PC-3 (cell line): ENCODE results near the gene ABLIM1. TPM values are rescaled to one million over a fixed set of nuclear protein-coding genes. Genes with fewer than 3 reads are reported as not detected.

Source experiments
- ATAC-seq: fragments of 200-7000 bp; cut with Tn5 transposase; 2 replicates; pipeline ENCODE4 v1.9.1; 2020; ENCODE audit warnings: mild to moderate bottlenecking, moderate library complexity
- BruUV-seq: library from RNA; stranded (reverse); fragments of 400-500 nt; replicated peaks from 2 replicates; lab custom pipeline; 2021; lab: Mats Ljungman, UMichigan
- CTCF ChIA-PET: fragments of 300-600 bp; sonication (Branson Sonifier 250); formaldehyde crosslinking; loops from one replicate; lab custom pipeline; 2022; ENCODE audit warnings: antibody characterized with exemption; lab: Charles Lee
- POLR2A ChIA-PET: fragments of 300-600 bp; sonication (Branson Sonifier 250); formaldehyde crosslinking; loops from one replicate; lab custom pipeline; 2022; ENCODE audit warnings: antibody characterized with exemption; ENCODE audit not compliant: unreplicated experiment; lab: Charles Lee
- DNase-seq: peaks from one replicate; pipeline ENCODE4 v3.0.0-alpha.2; 2015
- H2AFZ ChIP-seq: fragments of 300-600 bp; sonication (generic); 2 replicates; pipeline ENCODE4 v1.6.0; 2016; ENCODE audit warnings: antibody characterized with exemption, low read length
- H3F3A ChIP-seq: fragments of 300-600 bp; sonication (generic); one replicate; pipeline ENCODE4 v1.6.0; 2017; ENCODE audit warnings: antibody characterized with exemption, low read length, control low read depth, mild to moderate bottlenecking; ENCODE audit not compliant: unreplicated experiment
- H3K27ac ChIP-seq: fragments of 300-600 bp; sonication (generic); 2 replicates; pipeline ENCODE4 v1.5.1; 2016; ENCODE audit warnings: mild to moderate bottlenecking, low read length
- H3K27me3 ChIP-seq: fragments of 300-600 bp; sonication (generic); 2 replicates; pipeline ENCODE4 v1.6.1; 2016; ENCODE audit warnings: low read length, mixed read lengths
- H3K36me3 ChIP-seq: fragments of 300-600 bp; sonication (generic); 2 replicates; pipeline ENCODE4 v1.6.1; 2016; ENCODE audit warnings: low read depth, mixed run types, low read length, mixed read lengths
- H3K4me1 ChIP-seq: fragments of 300-600 bp; sonication (generic); 2 replicates; pipeline ENCODE4 v1.5.1; 2016; ENCODE audit warnings: low read length; ENCODE audit not compliant: insufficient read depth
- H3K4me2 ChIP-seq: fragments of 300-600 bp; sonication (generic); 2 replicates; pipeline ENCODE4 v1.6.0; 2016; ENCODE audit warnings: low read length
- H3K4me3 ChIP-seq: fragments of 300-600 bp; sonication (generic); 2 replicates; pipeline ENCODE4 v1.5.1; 2016; ENCODE audit warnings: mild to moderate bottlenecking, low read length, mixed read lengths
- H3K79me2 ChIP-seq: fragments of 300-600 bp; sonication (generic); 2 replicates; pipeline ENCODE4 v1.6.1; 2017; ENCODE audit warnings: low read length, mixed read lengths
- H3K9ac ChIP-seq: fragments of 300-600 bp; sonication (generic); 2 replicates; pipeline ENCODE4 v1.6.0; 2016; ENCODE audit warnings: mild to moderate bottlenecking, low read length
- H3K9me2 ChIP-seq: fragments of 300-600 bp; sonication (generic); replicated peaks from 2 replicates; pipeline ENCODE4 v1.6.1; 2016; ENCODE audit warnings: mixed run types, low read length, mixed read lengths
- H3K9me3 ChIP-seq: fragments of 300-600 bp; sonication (generic); 2 replicates; pipeline ENCODE4 v1.6.1; 2016; ENCODE audit warnings: low read length, mixed read lengths
- H4K20me1 ChIP-seq: fragments of 300-600 bp; sonication (generic); 2 replicates; pipeline ENCODE4 v1.6.1; 2016; ENCODE audit warnings: low read length, mixed read lengths
- CTCF ChIP-seq: fragments of 300-600 bp; sonication (generic); conservative IDR thresholded peaks from 2 replicates; pipeline ENCODE4 v1.5.1; 2017; ENCODE audit warnings: antibody characterized with exemption, low read depth, mild to moderate bottlenecking, low read length
- EZH2 ChIP-seq: fragments of 300-600 bp; sonication (generic); IDR thresholded peaks from one replicate; pipeline ENCODE4 v1.6.1; 2017; ENCODE audit warnings: antibody characterized with exemption, mild to moderate bottlenecking, low read length; ENCODE audit not compliant: unreplicated experiment
- EZH2phosphoT487 ChIP-seq: fragments of 300-600 bp; sonication (generic); IDR thresholded peaks from 2 replicates; pipeline ENCODE4 v1.6.1; 2018; ENCODE audit warnings: mild to moderate bottlenecking, antibody characterized with exemption, low read length, borderline replicate concordance
- intact Hi-C: fragments of 100-400 bp; cut with micrococcal nuclease; formaldehyde crosslinking; loops from 2 replicates; pipeline ENCODE4 v1.9.0; 2023
- total RNA-seq: library from RNA; depleted of rRNA; stranded (reverse); fragments of >200 nt; gene quantifications from 2 replicates; pipeline ENCODE4 v1.2.3, GENCODE V29; 2014

Gene ABLIM1
- total RNA-seq, 1 experiment from 2014 or later = 12.3 TPM

GRCh38 chr10:114518401-114519305, 139.4 kb downstream of the ABLIM1 start:
- Histone ChIP-seq H3K4me1 (peaks cover 31% of the 10 kb centered on the region), H3K4me3 (0 out of 2 replicates have a peak overlapping the region, but pooled peaks have one; percentile 33)
- POLR2A ChIA-PET = interaction anchor here (0.6 kb wide), 1 partner anchor 527 kb away, joined by 3 read pairs; no protein-coding TSS in a partner anchor

GRCh38 chr10:114517368-114518250, 140.5 kb downstream of the ABLIM1 start:
- H3F3A ChIP-seq = peaks cover 6% of the 10 kb centered on the region
- no peaks in the 10 kb centered on the region for H4K20me1 ChIP-seq
- no peaks in the 10 kb centered on the region for H3K36me3 ChIP-seq
- H3K9me3 ChIP-seq = no peaks in the 10 kb centered on the region
- H3K27me3 ChIP-seq = no peaks in the 10 kb centered on the region
- no peak overlapping the region for H3K4me3 ChIP-seq
- peak overlapping the region; percentile 93 for H3K27ac ChIP-seq
- H3K4me1 ChIP-seq = peaks cover 31% of the 10 kb centered on the region
- no peaks in the 10 kb centered on the region for H3K9me2 ChIP-seq
- ATAC-seq (no peak), DNase-seq (no peak)
- no TSS peak for BruUV-seq
- TF ChIP-seq EZH2phosphoT487 = no peak
- no peak for TF ChIP-seq CTCF
- no peak for TF ChIP-seq EZH2
- POLR2A ChIA-PET = no interaction called here
- no peak overlapping the region for H3K9ac ChIP-seq
- 0 out of 2 replicates have a peak overlapping the region, but pooled peaks have one; percentile 22 for H3K4me2 ChIP-seq
- H3K79me2 ChIP-seq = peaks cover 34% of the 10 kb centered on the region
- H2AFZ ChIP-seq = no peak overlapping the region
- CTCF ChIA-PET = interaction anchor here (0.6 kb wide), 1 partner anchor 831 kb away, joined by 3 read pairs; no protein-coding TSS in a partner anchor
- intact Hi-C loops = no loop called here

More at GRCh38 chr10:114518401-114519305, 139.4 kb downstream of the ABLIM1 start:
- Histone ChIP-seq H3K9ac (peak overlapping the region; percentile 65), H4K20me1 (no peaks in the 10 kb centered on the region), H3K27ac (peak overlapping the region; percentile 93), H3K79me2 (peaks cover 41% of the 10 kb centered on the region), H3K9me3 (no peaks in the 10 kb centered on the region), H3K27me3 (no peaks in the 10 kb centered on the region), H2AFZ (no peak overlapping the region), H3K9me2 (no peaks in the 10 kb centered on the region), H3K4me2 (peak overlapping the region; percentile 87), H3K36me3 (no peaks in the 10 kb centered on the region), H3F3A (peaks cover 6% of the 10 kb centered on the region)
- CTCF ChIA-PET = interaction anchor here (0.6 to 0.9 kb wide), 4 partner anchors 31 to 832 kb away, joined by 3 read pairs; partner anchors contain the start of gene FHIP2A
- no TSS peak for BruUV-seq
- TF ChIP-seq EZH2 = no peak
- no peak for TF ChIP-seq EZH2phosphoT487
- no peak for TF ChIP-seq CTCF
- intact Hi-C loops = no loop called here
- peak; percentile 80 for DNase-seq
- peak; percentile 93 for ATAC-seq
